GM19395 (cell line): ENCODE measurements around the gene SLC35F3.
"Not testable (repeated sequence)": the region's sequence is repeated elsewhere in the genome, so short reads cannot be mapped to it uniquely, and the experiment has no call there.

Experiments used
- ATAC-seq: cut with Tn5 transposase; IDR thresholded peaks from one replicate; pipeline ENCODE4 v1.9.1; 2021; ENCODE audit warnings: mild to moderate bottlenecking, moderate library complexity; ENCODE audit not compliant: unreplicated experiment

Gene SLC35F3

DNA sequence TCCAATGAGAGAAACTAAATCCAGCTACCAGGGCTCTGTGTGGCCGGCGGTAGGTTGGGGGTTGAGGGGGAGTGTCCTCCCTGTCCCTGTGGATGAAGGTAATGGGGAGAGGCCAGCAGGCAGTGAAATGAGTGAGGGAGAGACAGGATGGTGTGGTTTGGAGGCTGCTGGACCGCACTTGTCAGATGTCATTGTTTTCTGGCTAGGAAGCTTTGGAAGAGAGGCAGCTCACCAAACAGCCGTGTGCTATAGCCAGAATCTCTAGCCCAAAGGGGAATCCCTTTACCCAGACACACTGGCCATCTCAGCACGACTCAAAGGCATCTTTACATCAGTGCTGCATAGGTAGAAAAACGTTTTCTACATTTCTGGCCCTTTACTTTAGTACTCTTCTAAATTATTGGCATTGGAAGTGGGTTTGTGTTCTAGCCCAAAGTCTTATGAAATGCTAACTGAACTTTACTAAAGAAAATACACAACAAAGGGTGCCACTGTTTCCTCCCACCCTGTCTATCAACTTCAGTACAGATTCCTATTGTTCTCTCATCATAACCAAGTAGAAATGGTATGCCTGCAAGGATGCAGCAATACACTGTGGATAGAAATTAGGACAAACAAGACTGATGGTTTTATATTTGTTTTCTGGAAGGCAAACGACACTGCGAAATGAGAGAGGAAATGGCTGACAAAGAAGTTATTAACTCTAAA lies 372.8 kb downstream of the SLC35F3 start:
- ATAC-seq = no peak

DNA sequence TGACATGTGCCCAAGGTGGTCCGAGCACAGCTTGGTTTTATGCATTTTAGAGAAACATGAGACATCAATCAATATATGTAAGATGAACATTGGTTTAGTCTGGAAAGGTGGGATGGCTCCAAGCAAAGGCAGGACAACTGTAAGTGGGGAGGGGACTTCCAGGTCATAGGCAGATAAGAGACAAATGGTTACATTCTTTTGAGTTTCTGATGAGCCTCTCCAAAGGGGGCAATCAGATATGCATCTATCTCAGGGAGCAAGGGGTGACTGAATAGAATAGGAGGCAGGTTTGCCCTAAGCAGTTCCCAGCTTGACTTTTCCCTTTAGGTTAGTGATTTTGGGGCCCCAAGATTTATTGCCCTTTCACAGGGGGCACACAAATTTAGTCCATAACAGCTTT lies 374.5 kb downstream of the SLC35F3 start:
- no peak for ATAC-seq

DNA sequence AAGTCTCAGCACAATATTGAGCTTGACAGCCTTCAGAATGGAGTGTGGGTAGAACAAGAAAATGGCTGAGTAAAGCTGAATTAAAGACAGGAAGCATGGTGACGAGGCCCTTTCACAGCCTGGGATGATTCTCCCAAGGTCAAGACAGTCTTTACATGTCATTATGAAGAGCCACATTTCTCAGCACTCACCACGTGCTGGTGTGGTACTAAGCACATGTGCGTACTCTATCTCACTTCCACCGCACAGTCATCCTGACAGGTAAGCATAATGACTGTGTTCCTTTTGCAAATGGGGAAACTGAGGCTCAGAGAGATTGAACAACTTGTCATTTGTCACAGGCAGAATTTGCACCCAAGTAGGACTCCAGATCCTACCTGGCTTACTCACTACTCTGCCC lies 376.0 kb downstream of the SLC35F3 start:
- ATAC-seq = no peak

- ATAC-seq = no peak
Measured at GRCh38 chr1:234281826-234282489, 377.5 kb downstream of the SLC35F3 start.

DNA sequence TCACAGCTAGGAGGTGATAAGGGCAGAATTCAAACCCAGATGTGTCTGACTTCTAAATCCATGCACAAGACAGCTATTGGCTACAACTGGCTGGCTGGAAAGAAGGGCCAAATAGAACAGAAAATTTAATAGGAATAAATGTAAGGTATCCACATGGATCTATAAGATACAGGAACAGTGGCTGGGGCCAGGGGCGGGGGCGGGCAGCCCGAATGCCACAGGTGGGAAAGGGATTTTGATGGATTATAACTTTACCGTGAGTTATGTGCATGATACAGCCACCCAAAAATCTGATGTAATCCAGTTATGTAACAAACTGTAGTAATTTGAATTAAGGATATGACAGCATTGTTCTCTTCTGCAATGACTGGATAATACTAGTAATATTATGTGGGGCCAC lies 381.7 kb downstream of the SLC35F3 start:
- no peak for ATAC-seq

- ATAC-seq = no peak
Measured at GRCh38 chr1:234288946-234289345, 384.5 kb downstream of the SLC35F3 start.

- ATAC-seq = no peak
Measured at GRCh38 chr1:234289538-234290305, 385.2 kb downstream of the SLC35F3 start.

DNA sequence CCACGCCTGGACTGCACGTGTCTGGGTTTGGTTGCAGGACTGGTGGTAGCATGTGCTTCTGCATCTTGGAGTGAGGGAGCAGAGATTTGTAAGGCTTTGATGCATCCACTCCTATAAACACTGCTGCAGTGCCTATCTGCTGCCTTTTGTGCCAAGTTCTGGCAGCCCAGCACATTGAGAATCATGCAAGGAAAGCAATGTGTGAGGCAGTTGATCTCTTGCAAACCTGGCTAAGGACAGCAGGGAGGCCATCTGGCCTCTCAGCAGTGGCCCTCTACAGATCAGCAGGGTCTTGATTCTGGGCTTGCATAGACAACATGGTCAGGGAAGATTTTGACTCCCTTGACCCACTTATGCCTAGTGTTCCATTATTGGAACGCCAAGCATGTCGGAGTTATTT lies 387.5 kb downstream of the SLC35F3 start:
- no peak for ATAC-seq

DNA sequence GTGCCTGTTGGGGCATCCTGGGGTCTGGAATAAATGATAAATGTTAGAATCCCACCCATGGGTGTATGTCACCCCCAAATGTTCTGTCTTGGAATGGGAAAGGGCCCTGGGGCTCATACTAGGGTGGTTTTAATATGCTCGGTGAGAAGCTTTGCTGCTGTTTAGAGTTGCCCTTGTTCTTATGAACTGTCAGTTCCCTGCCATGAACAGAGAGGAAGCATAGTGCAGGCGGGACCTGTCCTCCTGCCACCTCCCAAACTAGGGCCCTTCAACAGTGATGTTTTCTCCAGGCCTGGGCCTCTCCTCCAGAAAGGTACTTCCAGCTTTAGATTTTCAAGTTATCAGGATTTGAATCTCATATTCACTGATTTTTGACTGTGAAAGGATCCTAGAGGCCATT lies 388.1 kb downstream of the SLC35F3 start:
- ATAC-seq = no peak

- no peak for ATAC-seq
Measured at GRCh38 chr1:234294109-234294817, 389.8 kb downstream of the SLC35F3 start.

- ATAC-seq = no peak
Measured at GRCh38 chr1:234295068-234295467, 390.6 kb downstream of the SLC35F3 start.

GRCh38 chr1:234295626-234296025 lies 391.1 kb downstream of the SLC35F3 start:
- no peak for ATAC-seq

- ATAC-seq = no peak
Measured at GRCh38 chr1:234296496-234296895, 392.0 kb downstream of the SLC35F3 start.

- no peak for ATAC-seq
Measured at GRCh38 chr1:234297668-234298067, 393.2 kb downstream of the SLC35F3 start.

DNA sequence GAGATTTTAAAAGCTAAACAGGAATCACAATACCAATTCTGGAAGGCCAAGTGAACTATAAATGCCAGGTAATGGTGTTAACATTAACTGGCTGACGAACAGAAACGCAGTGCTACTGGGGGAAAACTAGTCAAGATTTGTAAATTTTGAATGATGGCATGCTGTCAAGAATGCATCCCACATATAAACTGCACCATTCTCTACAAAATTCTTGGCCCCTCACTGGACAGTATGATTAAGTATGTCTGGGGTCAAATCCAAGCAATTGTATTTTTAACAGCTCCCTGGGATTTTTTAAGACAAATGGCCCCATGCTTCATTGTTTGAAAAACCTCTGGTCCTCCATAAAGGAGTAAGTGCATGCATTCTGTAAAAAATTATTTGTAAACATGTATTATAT lies 395.6 kb downstream of the SLC35F3 start:
- ATAC-seq = no peak

DNA sequence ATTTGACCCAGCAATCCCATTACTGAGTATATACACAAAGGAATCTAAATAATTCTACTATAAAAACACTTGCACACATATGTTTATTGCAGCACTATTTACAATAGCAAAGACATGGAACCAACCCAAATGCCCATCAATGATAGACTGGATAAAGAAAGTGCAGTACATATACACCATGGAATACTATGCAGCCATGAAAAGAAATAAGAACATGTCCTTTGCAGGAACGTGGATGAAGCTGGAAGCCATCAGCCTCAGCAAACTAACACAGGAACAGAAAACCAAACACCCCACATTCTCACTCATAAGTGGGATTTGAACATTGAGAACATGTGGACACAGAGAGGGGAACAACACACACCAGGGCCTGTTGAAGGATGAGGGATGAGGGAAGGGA lies 397.2 kb downstream of the SLC35F3 start:
- ATAC-seq = not testable (repeated sequence)

- ATAC-seq = no peak
Measured at GRCh38 chr1:234302354-234302962, 398.0 kb downstream of the SLC35F3 start.

DNA sequence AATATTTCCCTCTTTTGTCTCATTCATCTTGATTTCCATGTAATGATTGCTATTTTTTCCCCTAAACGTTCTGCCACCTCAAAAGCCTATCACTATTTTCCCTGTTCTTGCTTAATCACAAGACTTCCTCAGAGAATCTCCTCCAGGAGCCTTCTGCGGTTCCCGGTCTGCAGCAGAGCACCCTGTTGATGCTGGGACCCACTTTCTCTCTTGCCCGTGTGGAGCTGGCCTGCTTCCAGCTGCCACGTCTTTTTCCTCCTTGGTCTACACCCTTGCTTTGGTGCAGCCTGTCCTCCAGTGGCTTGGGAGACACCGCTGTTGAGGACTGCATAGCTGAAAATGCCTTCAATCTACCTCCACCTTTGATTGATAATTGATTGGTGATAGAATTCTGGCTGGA lies 398.8 kb downstream of the SLC35F3 start:
- no peak for ATAC-seq

DNA sequence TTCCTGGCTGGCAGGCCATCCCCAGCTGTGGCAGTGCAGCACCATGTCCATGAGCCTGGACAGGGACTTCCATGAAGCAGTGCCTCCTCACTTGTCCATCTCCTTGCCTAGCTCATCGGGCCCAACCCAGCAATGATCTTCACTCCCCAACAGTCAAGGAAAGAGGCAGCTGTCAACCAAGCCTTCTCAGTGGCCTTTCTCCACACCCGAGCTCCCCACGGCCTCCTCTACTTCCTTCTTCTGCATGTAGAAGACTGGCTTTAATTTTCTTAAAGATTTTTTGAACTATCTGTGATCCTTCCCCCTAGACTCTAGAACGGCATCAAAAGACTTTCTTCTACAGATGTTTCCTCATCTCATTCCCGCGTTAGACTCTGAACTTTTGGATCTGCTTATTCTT lies 403.2 kb downstream of the SLC35F3 start:
- ATAC-seq = no peak

DNA sequence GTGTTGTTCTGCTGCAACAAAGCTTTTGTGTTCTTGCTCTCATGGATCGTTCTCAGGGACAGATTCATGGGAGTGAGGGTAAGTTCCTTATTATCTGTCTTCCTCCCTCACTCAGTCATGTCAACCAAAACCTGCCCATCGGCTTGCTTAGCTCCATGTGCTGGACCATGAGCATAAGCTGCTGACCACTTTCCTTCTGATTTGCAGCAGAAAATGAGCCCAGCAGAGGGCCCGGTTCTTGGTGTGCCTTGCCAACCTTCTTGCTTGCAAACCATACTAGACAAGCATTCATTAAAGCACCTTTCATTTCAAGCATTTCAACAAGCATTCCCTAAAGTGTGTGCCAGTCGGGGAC lies 404.7 kb downstream of the SLC35F3 start:
- ATAC-seq = no peak
